Tongue (tissue), 2 donors: ENCODE results near the gene CAV1. TPM values are rescaled to one million over a fixed set of nuclear protein-coding genes. Genes with fewer than 3 reads are reported as not detected.
"Not testable (repeated sequence)": the region's sequence is repeated elsewhere in the genome, so short reads cannot be mapped to it uniquely, and the experiment has no call there.

Experiments
- DNase-seq: peaks from one replicate; pipeline ENCODE4 v3.0.0-alpha.2; 2015
- total RNA-seq: library from RNA; depleted of rRNA; stranded (reverse); fragments of >200 nt; gene quantifications from one replicate; pipeline ENCODE4 v1.2.3, GENCODE V29; 2014

The CAV1 gene, protein sequence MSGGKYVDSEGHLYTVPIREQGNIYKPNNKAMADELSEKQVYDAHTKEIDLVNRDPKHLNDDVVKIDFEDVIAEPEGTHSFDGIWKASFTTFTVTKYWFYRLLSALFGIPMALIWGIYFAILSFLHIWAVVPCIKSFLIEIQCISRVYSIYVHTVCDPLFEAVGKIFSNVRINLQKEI
- total RNA-seq = 248 TPM

DNA sequence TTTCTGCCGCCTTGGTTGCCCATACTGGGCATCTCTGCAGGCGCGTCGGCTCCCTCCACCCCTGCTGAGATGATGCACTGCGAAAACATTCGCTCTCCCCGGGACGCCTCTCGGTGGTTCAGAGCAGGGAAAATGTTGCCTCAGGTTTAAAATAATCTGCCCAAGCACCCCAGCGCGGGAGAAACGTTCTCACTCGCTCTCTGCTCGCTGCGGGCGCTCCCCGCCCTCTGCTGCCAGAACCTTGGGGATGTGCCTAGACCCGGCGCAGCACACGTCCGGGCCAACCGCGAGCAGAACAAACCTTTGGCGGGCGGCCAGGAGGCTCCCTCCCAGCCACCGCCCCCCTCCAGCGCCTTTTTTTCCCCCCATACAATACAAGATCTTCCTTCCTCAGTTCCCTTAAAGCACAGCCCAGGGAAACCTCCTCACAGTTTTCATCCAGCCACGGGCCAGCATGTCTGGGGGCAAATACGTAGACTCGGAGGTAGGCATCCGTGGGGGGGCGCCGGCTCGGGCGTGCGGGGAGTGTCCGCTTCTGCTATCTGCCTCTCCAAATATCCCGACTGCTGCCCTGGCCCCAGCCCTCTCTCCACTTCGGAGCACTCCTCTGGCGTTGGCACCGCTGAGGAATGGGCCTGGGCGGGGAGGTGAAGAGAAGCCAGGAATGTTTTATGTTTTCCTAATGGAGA, at the start of gene CAV1:
Gene CAV1, plus strand, starts transcription at position 428 of the 689 bp plus-strand sequence. Its CDS starts 27 bp downstream, at position 455.
- peak; percentile 78 for DNase-seq

DNA sequence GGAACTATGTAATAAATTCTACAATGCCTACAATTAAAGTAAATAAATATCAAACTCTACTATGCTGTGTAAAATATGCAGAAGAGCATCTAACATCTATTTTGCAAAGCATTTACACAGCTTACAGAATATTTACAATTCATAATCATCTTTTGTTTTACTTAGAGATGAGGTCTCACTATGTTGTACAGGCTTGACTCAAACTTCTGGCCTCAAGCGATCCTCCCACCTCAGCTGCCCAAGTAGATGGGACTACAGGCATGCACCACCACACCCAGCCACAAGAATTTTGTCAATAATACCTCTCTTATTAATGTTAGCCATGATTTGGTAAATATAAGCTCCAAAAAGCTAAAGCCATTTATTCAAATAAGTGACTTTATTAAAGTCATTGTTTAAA, 47.2 kb upstream of the CAV1 start:
- no peak for DNase-seq

DNA sequence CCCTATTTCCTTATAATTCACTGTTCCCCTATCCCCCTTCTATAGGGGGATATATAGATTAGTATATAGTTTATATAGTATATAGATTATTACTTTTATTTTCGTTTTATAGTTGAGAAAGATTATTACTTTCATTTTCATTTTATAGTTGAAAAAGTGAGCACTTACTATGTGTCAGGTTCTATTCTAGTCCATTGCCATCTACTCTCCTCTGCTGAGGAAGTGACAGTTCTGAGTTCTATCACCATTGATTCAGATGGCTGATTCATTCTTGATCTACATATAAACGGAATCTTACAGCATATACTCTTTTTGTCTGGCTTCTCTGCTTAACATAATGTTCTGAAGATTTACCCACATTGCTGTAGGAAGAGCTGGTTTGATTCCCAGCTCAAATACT, 46.0 kb upstream of the CAV1 start:
- no peak for DNase-seq

DNA sequence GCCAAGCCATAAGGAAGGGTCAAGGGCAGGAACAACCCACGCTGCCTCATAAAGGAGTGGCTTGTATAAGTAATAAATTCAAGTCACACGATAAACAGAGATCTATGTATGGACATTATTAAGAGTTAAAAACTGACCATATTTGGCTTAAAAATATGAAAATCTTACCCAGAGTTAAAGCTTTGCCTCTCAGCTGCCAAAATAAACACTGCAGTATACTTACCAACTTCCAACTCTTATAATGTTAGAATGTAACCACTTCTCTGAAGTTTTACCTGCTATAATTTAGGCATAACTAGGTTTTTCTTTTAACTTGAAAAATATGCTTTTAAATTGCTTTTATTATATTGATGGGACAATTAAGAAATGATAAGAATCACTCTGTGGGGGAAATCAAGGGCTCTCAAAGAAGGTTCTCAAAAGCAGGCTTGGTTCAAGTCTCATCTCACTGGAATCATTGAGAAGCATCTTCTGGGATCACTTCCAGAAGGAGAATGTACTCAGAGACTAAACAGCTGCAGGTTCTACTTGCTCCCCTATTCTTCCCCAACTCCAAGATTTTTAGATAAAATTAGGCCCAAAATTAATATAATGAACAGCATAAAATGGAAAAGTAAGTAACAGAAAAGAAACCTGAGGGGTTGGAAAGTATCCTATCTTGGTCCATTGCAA, 41.4 kb upstream of the CAV1 start:
- no peak for DNase-seq

DNA sequence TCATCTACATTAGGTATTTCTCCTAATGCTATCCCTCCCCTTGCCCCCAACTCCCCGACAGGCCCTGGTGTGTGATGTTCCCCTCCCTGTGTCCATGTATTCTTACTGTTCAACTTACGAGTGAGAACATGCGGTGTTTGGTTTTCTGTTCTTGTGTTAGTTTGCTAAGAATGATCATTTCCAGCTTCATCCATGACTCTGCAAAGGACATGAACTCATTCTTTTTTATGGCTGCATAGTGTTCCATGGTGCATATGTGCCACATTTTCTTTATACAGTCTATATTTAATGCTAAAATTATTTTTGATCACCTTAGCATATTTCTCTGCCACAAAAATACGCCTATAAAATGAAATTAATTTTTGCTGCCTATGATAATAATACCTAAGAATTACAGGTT, 40.4 kb upstream of the CAV1 start:
- not testable (repeated sequence) for DNase-seq

DNA sequence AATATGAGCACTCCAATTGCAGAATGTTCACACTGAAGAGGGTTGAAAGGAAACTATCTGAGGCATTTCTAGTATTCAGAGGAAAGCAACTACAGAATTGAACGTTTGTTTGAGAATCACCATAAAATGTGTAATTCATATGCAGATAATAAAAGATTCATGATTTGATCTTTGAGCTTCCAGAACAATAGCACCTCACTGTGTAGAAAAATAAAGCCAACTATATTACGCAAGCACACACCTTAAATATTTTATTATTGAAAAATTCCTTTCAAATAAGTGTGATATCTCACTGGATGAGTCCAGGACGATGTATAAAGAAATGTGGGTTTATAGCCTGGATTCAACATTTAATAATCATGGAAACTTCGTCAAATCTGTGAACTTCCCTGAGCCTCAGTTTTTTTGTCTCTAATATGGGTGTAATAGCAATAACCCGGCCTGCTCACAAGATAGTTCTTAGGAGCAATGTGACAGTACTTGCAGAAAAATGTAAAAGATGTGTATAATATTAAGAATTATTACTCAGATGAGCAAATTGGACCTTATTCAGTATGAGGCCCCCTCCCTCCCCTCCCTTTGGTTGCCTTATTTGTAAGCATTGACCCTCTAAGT, 36.8 kb upstream of the CAV1 start:
- no peak for DNase-seq

DNA sequence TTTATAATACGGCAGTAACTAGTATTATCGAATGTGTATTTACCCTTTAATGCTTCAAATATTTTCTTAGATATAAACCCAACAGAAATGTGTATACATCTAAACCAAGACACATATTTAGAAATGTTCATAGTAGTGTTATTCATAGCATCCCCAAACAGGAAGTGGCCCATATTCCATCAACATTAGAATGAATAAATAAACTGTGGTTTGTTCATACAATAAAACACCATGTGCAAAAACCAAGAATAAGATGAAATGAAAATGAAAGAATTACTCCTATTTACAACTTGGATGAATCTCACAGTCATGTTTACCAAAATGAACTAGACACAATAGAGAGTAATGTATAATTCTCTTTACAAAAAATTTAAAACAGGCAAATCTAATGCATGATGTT, 34.5 kb upstream of the CAV1 start:
- no peak for DNase-seq

DNA sequence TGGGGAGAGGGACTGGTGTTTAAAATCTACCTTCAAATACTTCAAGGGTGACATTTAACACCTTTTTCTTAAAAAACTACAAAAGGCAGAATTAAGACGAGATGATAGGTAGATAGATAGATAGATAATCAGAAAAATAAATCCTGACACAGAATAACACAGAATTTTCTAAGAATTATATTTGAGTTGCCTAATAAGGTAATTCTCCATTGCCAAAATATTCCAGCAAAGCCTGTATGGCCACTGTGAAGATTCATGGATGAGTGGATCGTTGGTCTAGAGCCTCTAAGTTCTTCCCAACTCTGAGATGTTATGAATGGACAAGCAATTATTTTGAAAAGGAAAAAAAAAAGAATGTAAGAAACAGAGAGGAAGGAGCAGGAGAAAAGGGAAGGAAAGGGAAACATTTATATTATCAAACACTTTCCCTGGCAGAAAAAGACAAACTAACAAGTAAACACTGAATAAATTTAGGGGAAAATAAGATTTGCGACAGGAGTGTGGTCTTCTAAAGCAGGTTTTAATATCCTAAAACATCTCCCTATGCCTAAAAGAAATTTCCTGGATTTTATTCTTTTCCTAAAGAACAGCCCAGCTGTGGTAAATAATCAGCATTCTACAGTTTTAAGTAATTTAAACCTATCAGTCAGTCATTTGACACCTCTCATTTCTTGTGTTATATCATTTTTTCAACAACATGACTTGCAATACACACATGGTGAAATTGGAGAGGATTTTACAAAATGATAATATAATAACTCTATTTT, 32.8 kb upstream of the CAV1 start:
- DNase-seq = no peak

DNA sequence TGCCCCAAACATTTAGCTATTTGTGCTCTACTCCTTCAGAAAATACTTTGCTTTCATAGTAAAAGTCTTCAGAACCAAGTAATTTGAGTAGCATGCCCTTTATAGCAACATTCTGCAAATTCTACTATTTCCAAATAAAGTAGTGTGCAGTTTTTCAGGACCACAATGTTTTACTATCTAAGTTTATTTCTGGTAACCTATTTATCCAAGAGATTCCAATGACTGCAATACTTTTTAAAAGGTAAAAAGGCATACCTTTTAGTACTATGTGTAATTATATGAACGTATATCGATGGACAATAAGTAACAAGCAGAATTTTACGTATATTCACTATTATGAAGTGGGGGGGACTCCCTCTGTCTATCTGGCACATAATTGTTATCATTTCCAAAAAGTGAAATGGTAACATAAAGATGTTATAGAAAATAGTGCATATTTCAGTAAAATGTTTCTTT, 32.2 kb upstream of the CAV1 start:
- no peak for DNase-seq

DNA sequence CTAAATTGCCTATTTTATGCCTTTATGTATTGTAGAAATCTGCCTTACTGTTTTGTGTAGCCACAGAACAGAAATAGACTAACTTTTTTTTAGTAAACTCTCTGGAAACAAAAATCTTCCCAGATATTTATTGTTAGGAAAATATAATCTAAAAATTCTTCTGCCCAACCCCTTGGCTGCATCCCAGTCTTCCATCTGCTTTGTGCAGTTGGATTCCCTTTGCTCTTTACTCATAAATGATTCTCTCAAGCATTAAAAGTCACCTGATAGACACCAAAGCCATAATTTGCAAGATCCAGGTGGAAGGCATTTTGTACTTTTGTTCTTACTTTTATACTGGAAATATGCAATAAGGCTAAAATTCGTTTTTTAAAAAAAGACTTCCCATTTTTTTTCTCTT, 31.4 kb upstream of the CAV1 start:
- peak; percentile 19 for DNase-seq

DNA sequence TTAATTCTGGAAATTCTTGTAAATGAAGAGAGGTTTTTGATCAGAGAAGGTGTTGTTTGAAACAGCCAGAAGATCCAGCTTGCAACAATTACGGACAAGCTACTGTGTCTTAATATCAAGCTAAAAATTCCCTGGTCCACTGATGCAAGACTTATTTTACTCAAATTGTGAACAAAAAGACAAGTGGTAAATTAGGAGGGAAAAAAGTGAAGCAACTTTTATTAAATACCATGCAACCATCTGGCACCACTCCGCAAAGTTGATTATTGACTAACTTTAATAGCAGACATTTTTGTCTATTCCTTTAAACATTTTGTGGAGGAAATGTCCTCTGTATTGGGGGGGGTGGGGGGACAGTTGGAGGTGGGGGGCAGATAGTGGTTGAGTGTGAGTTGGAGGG, 30.4 kb upstream of the CAV1 start:
- DNase-seq = no peak

DNA sequence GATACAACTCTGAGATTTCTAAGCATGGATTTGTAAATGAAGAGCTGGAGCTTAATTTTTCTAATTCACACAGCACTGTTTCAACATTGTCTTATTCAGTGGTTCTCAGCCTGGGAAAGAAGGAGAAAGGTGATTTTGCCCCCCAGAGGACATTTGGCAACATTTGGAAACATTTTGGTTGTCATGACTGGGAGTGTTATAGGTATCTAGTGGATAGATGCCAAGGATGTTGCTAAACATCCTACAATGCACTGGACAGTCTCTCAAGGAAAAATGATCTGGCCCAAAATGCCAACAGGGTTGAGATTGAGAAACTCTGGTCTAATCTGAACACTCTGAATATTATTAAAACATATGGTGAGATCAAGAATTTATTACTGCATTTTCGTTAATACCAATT, 29.1 kb upstream of the CAV1 start:
- DNase-seq = no peak

DNA sequence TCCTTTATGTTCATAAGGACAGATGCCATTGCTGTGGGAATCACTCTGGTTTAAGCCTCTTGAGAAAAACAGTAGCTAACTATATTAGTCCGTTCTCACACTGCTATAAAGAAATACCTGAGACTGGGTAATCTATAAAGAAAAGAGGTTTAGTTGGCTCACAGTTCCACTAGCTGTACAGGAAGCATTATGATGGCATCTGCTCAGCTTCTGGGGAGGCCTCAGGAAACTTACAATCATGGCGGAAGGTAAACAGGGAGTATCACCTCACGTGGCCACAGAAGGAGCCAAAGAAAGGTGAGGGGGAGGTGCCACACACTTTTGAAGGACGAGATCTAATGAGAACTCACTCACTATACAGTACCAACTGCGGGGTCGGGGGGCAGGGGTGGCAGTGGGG, 28.2 kb upstream of the CAV1 start:
- DNase-seq = no peak

DNA sequence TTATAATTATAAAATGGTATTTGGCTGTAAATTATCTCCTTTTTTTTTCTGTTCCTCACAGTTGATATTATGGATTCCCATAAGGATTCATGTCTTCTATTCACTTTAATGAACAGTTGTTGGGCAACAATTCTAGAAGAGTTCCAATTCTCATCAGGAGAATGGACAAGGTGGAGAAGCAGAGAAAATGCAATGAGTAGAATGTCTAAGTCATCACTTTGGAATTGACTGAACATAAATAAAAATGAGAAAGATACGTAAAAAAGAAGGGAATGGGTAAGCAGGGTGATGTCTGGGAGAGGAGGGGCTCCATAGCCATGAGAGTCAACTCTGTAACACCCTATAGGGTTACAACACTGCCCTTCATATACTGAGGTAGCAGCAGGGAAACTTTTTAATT, 27.1 kb upstream of the CAV1 start:
- no peak for DNase-seq

DNA sequence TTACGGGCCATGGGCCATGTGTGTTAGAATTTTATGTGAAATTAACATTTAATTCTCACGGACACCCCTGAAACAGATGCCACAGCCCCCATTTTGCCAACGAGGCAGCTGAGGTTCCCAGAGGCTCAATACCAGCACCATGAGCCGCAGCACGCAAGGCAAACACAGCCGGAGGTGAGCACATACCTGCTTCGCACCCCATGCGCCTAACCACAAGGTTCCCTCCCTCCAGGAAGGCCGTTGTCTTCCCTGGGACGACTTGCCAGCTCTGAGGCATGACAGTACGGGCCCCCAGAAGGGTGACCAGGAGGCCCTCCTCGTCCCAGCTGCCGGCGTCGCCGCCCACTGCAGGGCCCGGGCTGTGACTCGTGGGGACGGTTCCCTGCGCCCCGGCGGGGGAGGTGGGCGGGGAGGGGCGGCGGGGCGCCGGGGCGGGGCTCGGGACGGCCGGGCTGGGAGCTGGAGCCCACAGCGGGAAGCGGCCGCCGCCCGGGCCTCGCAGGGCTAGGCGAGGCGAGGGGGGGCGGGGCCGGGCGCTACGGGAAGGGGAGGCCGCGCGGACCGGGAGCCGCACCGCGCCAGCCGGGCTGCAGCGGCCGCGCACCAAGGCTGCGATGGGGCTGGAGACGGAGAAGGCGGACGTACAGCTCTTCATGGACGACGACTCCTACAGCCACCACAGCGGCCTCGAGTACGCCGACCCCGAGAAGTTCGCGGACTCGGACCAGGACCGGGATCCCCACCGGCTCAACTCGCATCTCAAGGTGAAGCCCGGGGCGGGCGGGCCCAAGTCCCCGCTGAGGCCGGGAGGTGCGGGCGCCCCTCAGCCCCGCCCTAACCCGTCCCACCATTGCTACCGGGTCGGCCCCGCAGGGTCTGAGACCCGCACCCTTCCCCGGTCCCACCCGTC, 25.4 kb upstream of the CAV1 start, which contains the start of gene CAV2:
Gene CAV2, plus strand, starts transcription at position 571 of the 910 bp plus-strand sequence. Its CDS starts 44 bp downstream, at position 615.
- DNase-seq = peak; percentile 72

DNA sequence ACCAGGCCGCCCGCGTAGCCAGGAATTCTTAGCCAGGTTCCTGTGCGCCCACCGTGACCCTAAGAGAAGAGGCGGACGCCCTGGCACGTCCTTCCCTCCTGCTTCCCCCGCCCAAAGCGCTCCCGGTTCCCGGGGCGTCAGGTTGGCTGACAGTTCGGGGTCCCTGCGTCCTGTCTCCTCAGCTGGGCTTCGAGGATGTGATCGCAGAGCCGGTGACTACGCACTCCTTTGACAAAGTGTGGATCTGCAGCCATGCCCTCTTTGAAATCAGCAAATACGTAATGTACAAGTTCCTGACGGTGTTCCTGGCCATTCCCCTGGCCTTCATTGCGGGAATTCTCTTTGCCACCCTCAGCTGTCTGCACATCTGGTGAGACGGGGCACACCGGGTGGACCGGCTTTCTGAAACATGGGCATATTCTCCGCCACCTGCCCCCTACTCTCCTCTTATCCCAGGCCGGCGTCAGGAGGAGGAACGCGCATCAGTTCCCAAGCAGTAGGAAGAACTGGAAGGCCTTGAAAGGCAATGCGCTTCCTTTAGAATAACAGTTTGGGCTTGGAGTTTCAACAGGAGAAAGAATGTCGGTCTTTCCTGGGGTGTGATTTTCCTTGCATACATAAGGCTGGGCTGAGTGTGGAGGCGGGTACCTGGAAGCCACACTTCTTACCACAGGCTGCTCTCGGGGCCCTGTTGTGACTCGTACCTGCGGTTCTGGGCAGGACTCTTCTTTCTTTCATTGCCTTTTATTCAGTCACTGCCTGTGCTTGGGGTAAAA, 24.6 kb upstream of the CAV1 start:
- peak; percentile 45 for DNase-seq

DNA sequence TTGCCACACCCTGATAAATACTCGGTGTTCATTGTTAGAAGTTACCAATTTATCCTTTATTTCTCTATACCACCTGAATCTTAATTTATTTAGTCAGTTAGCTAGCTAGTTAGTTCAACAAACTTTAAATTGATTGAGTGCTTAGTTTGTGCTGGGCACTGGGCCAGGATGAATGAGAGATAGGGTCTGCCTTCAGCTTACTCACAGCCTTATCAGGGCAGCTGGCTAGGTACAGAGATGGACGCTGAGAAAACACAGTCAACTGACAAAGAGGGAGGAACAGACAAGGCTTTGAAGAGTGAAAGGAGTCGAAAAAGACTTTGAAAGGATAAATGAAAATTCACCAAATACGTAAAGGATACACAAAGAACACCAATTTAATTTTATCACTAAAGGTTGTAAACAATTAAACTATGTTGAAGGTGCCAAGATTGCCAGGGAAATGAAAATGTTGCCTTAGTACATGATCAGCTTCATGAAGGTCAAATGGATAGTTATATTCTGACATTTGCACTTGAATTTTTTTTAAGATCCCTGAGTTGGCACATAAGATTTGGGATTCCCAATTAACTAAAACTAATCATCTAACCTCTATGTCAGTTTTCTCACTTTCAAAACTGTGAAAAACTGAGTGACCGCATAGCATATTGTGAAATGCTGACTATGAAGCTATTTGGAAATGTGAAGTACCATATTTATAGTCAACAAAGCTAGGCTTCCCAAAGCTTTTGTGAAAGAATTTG, 23.2 kb upstream of the CAV1 start:
- DNase-seq = no peak

DNA sequence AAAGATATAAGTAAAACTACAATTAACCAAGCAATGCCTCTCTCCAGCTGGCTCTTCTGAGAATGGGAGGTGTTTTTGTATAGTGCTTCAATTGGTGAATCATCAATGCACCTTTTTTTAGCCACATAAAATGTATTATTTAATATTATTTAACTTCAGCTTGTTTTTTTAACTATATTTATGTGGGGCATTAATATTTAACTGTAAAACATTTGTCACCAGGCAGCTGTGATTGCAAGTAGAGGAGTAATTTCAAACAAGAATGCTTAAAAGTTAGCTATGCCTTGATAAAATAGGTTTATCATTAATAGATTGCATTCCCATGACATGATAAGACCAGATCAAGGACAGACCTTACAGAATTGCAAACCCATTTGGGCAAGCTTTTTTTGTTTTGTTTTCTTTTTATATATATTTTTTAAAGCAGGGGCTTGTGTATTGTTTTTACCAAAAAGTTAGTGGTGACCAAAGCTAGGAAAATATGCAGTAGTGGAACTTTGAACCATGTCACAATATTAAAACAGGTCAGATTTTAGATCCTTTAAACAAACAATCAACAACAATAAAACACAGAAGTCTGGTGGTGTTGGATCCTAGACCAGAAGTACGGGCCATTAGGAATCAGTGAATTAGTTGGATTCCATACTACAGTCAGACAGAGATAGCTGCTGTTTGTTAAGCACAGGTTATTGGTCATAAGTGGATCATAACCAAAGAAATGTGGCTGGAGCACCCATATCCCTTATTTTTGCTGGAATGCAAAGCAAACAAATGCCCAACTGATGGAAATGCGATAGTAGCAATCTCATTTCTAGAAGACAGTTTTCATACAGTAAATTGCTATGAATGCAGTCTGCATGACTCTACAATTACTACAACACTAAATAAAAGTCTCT, 22.4 kb upstream of the CAV1 start:
- no peak for DNase-seq

DNA sequence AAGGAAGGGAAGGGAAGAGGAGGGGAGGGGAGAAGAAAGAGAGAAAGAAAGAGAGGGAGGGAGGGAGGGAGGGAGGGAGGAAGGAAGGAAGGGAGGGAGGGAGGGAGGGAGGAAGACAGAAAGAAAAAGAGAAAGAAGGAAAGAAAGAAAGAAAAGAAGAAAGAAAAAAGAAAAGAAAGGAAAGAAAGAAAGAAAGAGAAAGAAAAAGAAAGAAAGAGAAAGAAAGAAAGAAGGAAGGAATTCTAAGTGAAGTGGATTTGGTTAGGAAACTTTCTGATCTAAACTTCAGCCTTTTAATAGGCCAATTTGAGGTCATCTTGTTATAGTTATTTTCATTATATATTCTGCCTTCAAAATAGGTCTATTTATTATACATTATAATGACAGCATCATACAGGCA, 21.0 kb upstream of the CAV1 start:
- DNase-seq = no peak
